Kidney (tissue), 14 donors: Measurements from ENCODE around the gene GRPR. TPM values are rescaled to one million over a fixed set of nuclear protein-coding genes. Genes with fewer than 3 reads are reported as not detected.

Experiments used
- DNase-seq, 5 donors: peaks; one replicate each; pipeline ENCODE4 v3.0.0-alpha.2; 2013 to 2020
- FAIRE-seq: peaks from 2 replicates; lab custom pipeline; 2012; peaks lifted over from hg19 to GRCh38; lab: Jason Lieb, UNC
- H3K27ac ChIP-seq, 2 donors: one replicate each; pipeline ENCODE4 v1.7.0; 2013; ENCODE audit warnings: low read depth in 2 of 2, low read length in 2 of 2, inconsistent platforms in 1 of 2
- H3K27me3 ChIP-seq: one replicate; pipeline ENCODE4 v1.7.1; 2013; ENCODE audit warnings: low read length, inconsistent platforms; ENCODE audit not compliant: control insufficient read depth, insufficient read depth
- H3K36me3 ChIP-seq, 3 donors: one replicate each; pipeline versions ENCODE4 v1.7.0 to v1.7.1; 2013; ENCODE audit warnings: low read length in 3 of 3, control low read depth in 1 of 3, inconsistent platforms in 1 of 3; ENCODE audit not compliant: insufficient read depth in 3 of 3, control insufficient read depth in 2 of 3
- H3K4me1 ChIP-seq, 3 donors: one replicate each; pipeline versions ENCODE4 v1.7.0 to v1.7.1; 2013; ENCODE audit warnings: low read length in 3 of 3, inconsistent platforms in 1 of 3, low read depth in 1 of 3; ENCODE audit not compliant: control insufficient read depth in 2 of 3, insufficient read depth in 2 of 3
- H3K4me3 ChIP-seq, 3 donors: one replicate each; pipeline versions ENCODE4 v1.7.0 to v1.8.1; 2013; ENCODE audit warnings: low read length in 3 of 3, control low read depth in 1 of 3, inconsistent platforms in 1 of 3
- H3K9ac ChIP-seq, 3 donors: one replicate each; pipeline versions ENCODE4 v1.7.0 to v1.7.1; 2013; ENCODE audit warnings: low read length in 3 of 3, control low read depth in 1 of 3, inconsistent platforms in 1 of 3
- H3K9me3 ChIP-seq, 3 donors: one replicate each; pipeline versions ENCODE4 v1.7.0 to v1.7.1; 2013; ENCODE audit warnings: low read length in 3 of 3, control low read depth in 1 of 3, inconsistent platforms in 1 of 3; ENCODE audit not compliant: control insufficient read depth in 2 of 3, insufficient read depth in 1 of 3
- CTCF ChIP-seq: IDR thresholded peaks from 3 replicates; pipeline ENCODE4 v1.5.1; 2012; ENCODE audit warnings: mild to moderate bottlenecking, moderate library complexity, borderline replicate concordance; ENCODE audit not compliant: insufficient read depth; ENCODE audit errors: extremely low read depth
- intact Hi-C: fragments of 100-400 bp; cut with DNase I; formaldehyde crosslinking; loops from one replicate; pipeline ENCODE4 v1.11.1; 2022
- polyA plus RNA-seq: library from polyadenylated mRNA; stranded (reverse); fragments of 350-450 nt; fragmentation: Illumina TruSeq; extraction: RNeasy Lipid Tissue Mini Kit (QIAGEN cat#74804); gene quantifications from one replicate; pipeline ENCODE4 v1.2.3, GENCODE V29; 2014; ENCODE audit warnings: low read depth, low replicate concordance; ENCODE audit not compliant: insufficient read depth
- total RNA-seq: library from RNA; stranded (reverse); fragmentation: NEBNext Ultra II Directional; extraction: Animal tissue kit (Norgen Biotek cat#: 25700); gene quantifications from one replicate; pipeline ENCODE4 v1.2.1, GENCODE V29; 2021
- donor health status: control.
- donor health status: control.
- donor health status: control.
- donor health status: control.
- donor health status: control.
- donor health status: DM: yes; HTN: yes; CAD: no.
- donor health status: Normal renal cell carcinoma (clear cell type).

GRPR gene
- total and polyA plus RNA-seq, 2 donors from 2014 or later, result 0.25 TPM; not detected in 1

GRCh38 chrX:16191605-16192004 is 68.2 kb downstream of the GRPR start:
- Histone ChIP-seq H3K9ac (no peak overlapping the region), H3K9me3 (no peaks in the 10 kb centered on the region), H3K4me1 (no peaks in the 10 kb centered on the region), H3K36me3 (no peaks in the 10 kb centered on the region), H3K27me3 (peaks cover 6% of the 10 kb centered on the region), H3K4me3 (no peak overlapping the region), H3K27ac (no peak overlapping the region)
- no peak for DNase-seq
- no peak for FAIRE-seq
- no peak for TF ChIP-seq CTCF
- intact Hi-C loops, result no loop called here

GRCh38 chrX:16196829-16197228 is 73.5 kb downstream of the GRPR start:
- Histone ChIP-seq H3K27ac (no peak overlapping the region), H3K36me3 (no peaks in the 10 kb centered on the region), H3K27me3 (peaks cover 2% of the 10 kb centered on the region), H3K4me3 (no peak overlapping the region), H3K4me1 (no peaks in the 10 kb centered on the region), H3K9ac (no peak overlapping the region), H3K9me3 (no peaks in the 10 kb centered on the region)
- TF ChIP-seq CTCF, result no peak
- FAIRE-seq (no peak), DNase-seq (no peak)
- intact Hi-C loops, result no loop called here

- Histone ChIP-seq H3K9me3 (no peaks in the 10 kb centered on the region), H3K9ac (no peak overlapping the region), H3K27ac (no peak overlapping the region), H3K4me1 (no peaks in the 10 kb centered on the region), H3K4me3 (no peak overlapping the region), H3K36me3 (no peaks in the 10 kb centered on the region), H3K27me3 (peaks cover 2% of the 10 kb centered on the region)
- FAIRE-seq (no peak), DNase-seq (no peak)
- no peak for TF ChIP-seq CTCF
- intact Hi-C loops, result no loop called here
Observed at GRCh38 chrX:16199343-16199742, 76.0 kb downstream of the GRPR start.

- FAIRE-seq, result no peak
- intact Hi-C loops, result no loop called here
- H3K9ac ChIP-seq, result no peak overlapping the region
Observed at GRCh38 chrX:16202943-16203342, 79.6 kb downstream of the GRPR start.

More at GRCh38 chrX:16202943-16203342, 79.6 kb downstream of the GRPR start:
- no peaks in the 10 kb centered on the region for H3K27me3 ChIP-seq
- H3K4me1 ChIP-seq, result no peaks in the 10 kb centered on the region
- no peaks in the 10 kb centered on the region for H3K36me3 ChIP-seq
- no peaks in the 10 kb centered on the region for H3K9me3 ChIP-seq
- no peak for TF ChIP-seq CTCF
- H3K4me3 ChIP-seq, result no peak overlapping the region
- no peak overlapping the region for H3K27ac ChIP-seq
- no peak for DNase-seq
